ENCODE data around the gene OSBPL10. TPM values are rescaled to one million over a fixed set of nuclear protein-coding genes. Genes with fewer than 3 reads are reported as not detected.

The OSBPL10 gene
- total and polyA plus RNA-seq, 2 experiments from 2014 or later = 2.4 to 8.1 TPM

DNA sequence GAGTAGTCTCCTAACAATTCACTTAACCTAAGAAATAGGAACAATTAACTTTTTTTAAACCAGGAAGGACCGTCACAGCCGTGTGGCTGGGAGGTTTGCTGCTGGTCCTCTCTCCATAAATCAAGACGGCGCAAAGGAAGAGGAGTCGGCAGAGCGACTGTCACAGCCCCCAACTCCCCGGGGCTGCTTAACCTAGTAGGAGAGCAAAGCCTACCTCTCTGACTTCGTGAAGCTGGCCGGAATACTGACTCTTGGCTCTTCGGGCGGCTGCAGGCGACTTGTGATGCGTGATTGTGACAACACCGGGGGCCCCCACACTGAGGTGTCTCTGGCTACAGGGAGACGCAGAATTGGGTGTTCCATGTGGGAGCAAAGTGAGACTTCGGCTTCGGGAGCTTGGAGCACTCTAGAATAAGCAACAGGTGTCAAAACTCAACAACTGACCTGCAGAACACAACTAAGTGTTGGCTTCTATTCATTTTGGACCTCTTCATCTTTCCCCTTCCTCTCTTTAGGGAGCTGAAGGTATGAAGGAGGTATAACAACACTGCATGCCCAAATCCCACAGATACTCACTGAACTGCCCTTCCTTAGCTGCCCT is 151.1 kb downstream of the OSBPL10 start:
- no peaks in the 10 kb centered on the region for H3F3A ChIP-seq (ENCODE audit: insufficient read depth)
- no peaks in the 10 kb centered on the region for H3K36me3 ChIP-seq (ENCODE audit: low read depth)
- TF ChIP-seq EZH2phosphoT487 (IDR thresholded peaks at IDR 0.05; ENCODE audit: insufficient read depth, low read depth) (no peak), EZH2 (IDR thresholded peaks at IDR 0.05; ENCODE audit: insufficient read depth, poor library complexity, severe bottlenecking) (no peak)
- H2AFZ ChIP-seq = no peak overlapping the region
- in situ Hi-C loops (cut with MboI) = no loop called here
- 85% methylated on average over 17 of the region's 17 CpGs for WGBS, 2 experiments (ENCODE audit: low coverage in 1 of 2, low lambda C conversion rate in 2 of 2, missing lambda C conversion rate in 2 of 2)
- no peak overlapping the region for H3K4me2 ChIP-seq (ENCODE audit: unreplicated experiment)
- H3K4me3 ChIP-seq = no peak overlapping the region
- H3K27ac ChIP-seq = no peak overlapping the region
- H3K9me3 ChIP-seq (ENCODE audit: low read depth) = no peaks in the 10 kb centered on the region
- H3K4me1 ChIP-seq (ENCODE audit: insufficient read depth) = no peaks in the 10 kb centered on the region
- no peak for DNase-seq
- H3K9me2 ChIP-seq (ENCODE audit: insufficient read depth) = no peaks in the 10 kb centered on the region
- no peaks in the 10 kb centered on the region for H3K79me2 ChIP-seq (ENCODE audit: insufficient read depth)
- H3K27me3 ChIP-seq (replicated peaks; ENCODE audit: insufficient read depth) = no peaks in the 10 kb centered on the region
- no peak overlapping the region for H3K9ac ChIP-seq
- no peaks in the 10 kb centered on the region for H4K20me1 ChIP-seq (ENCODE audit: insufficient read depth)

DNA sequence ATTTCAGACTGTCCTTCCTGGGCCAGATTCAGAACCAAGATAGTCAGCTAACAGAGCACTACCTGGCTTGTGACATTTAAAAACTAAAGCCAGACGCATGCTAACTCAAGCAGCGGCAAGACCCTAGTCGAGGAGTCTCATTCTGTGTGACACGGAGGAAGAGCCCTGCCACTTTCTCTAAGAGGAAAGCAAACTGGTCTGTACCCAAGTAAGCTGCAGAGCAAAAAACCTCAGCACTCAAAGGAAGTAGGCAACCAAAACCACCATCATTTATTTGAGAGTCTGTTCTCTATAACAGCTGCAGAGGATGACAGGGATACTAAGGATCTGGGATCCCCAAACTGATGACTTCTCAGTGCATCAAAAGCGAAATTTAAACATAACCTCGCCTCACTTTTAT is 152.1 kb downstream of the OSBPL10 start:
- H3K4me1 ChIP-seq (ENCODE audit: insufficient read depth) = no peaks in the 10 kb centered on the region
- DNase-seq = no peak
- TF ChIP-seq EZH2 (IDR thresholded peaks at IDR 0.05; ENCODE audit: insufficient read depth, poor library complexity, severe bottlenecking) (no peak), EZH2phosphoT487 (IDR thresholded peaks at IDR 0.05; ENCODE audit: insufficient read depth, low read depth) (no peak)
- no peak overlapping the region for H2AFZ ChIP-seq
- H4K20me1 ChIP-seq (ENCODE audit: insufficient read depth) = no peaks in the 10 kb centered on the region
- WGBS, 2 experiments (ENCODE audit: low coverage in 1 of 2, low lambda C conversion rate in 2 of 2, missing lambda C conversion rate in 2 of 2) = 81 to 83% methylated on average over 6 of the region's 6 CpGs
- H3K27ac ChIP-seq = no peak overlapping the region
- H3K9ac ChIP-seq = no peak overlapping the region
- no peaks in the 10 kb centered on the region for H3K79me2 ChIP-seq (ENCODE audit: insufficient read depth)
- H3K4me2 ChIP-seq (ENCODE audit: unreplicated experiment) = no peak overlapping the region
- H3F3A ChIP-seq (ENCODE audit: insufficient read depth) = no peaks in the 10 kb centered on the region
- no peak overlapping the region for H3K4me3 ChIP-seq
- in situ Hi-C loops (cut with MboI) = no loop called here
- no peaks in the 10 kb centered on the region for H3K27me3 ChIP-seq (replicated peaks; ENCODE audit: insufficient read depth)
- no peaks in the 10 kb centered on the region for H3K36me3 ChIP-seq (ENCODE audit: low read depth)
- H3K9me3 ChIP-seq (ENCODE audit: low read depth) = no peaks in the 10 kb centered on the region
- no peaks in the 10 kb centered on the region for H3K9me2 ChIP-seq (ENCODE audit: insufficient read depth)

DNA sequence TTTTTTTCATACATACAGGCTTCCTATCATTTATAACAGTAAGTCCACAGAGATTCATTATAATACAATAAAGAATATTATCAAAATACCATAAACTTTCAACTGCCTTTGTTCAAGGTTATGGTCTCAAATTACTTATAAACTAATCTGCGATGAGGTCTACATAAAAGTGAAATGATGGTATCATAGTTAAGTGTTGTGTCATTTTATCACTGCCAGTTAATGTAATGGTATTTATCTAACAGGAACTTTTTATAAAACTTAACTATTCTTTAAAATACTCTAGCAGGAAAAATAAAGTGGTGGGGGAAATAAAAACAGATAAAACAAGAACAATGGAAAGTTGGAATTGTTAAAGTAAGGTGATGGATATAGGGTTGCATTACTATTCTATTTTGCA is 153.1 kb downstream of the OSBPL10 start:
- Histone ChIP-seq H3K4me3 (no peak overlapping the region), H3K36me3 (ENCODE audit: low read depth) (no peaks in the 10 kb centered on the region), H3K9ac (no peak overlapping the region), H3F3A (ENCODE audit: insufficient read depth) (no peaks in the 10 kb centered on the region), H3K79me2 (ENCODE audit: insufficient read depth) (no peaks in the 10 kb centered on the region), H3K4me2 (ENCODE audit: unreplicated experiment) (no peak overlapping the region), H3K27me3 (replicated peaks; ENCODE audit: insufficient read depth) (no peaks in the 10 kb centered on the region), H3K9me3 (ENCODE audit: low read depth) (no peaks in the 10 kb centered on the region), H3K4me1 (ENCODE audit: insufficient read depth) (no peaks in the 10 kb centered on the region), H2AFZ (no peak overlapping the region), H4K20me1 (ENCODE audit: insufficient read depth) (no peaks in the 10 kb centered on the region), H3K27ac (no peak overlapping the region), H3K9me2 (ENCODE audit: insufficient read depth) (no peaks in the 10 kb centered on the region)
- DNase-seq = no peak
- TF ChIP-seq EZH2 (IDR thresholded peaks at IDR 0.05; ENCODE audit: insufficient read depth, poor library complexity, severe bottlenecking) (no peak), EZH2phosphoT487 (IDR thresholded peaks at IDR 0.05; ENCODE audit: insufficient read depth, low read depth) (no peak)
- in situ Hi-C loops (cut with MboI) = no loop called here
- WGBS, 2 experiments (ENCODE audit: low coverage in 1 of 2, low lambda C conversion rate in 2 of 2, missing lambda C conversion rate in 2 of 2) = 93 to 97% methylated on average over 1 of the region's 1 CpG

DNA sequence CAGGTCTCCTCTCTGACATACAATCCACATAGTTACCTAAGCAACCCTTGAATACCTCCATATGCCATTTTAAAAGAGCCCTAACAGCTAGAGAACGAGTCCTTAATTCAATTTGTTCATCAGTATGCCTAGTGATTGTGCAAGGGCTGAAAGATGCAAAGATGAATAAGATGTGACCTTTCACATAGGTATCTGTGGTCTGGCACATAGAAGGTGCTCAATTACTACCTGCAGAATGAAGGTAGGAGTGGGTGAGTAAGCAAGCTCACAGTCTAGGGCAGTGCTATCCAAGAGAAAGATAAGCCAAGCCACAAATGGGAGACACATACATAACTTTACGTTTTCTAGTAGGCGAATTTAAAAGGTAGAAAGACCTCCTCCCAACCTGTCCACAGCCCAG is 157.9 kb downstream of the OSBPL10 start:
- Histone ChIP-seq H3K4me3 (no peak overlapping the region), H3K27ac (no peak overlapping the region), H4K20me1 (ENCODE audit: insufficient read depth) (no peaks in the 10 kb centered on the region), H3K4me1 (ENCODE audit: insufficient read depth) (no peaks in the 10 kb centered on the region), H3K9me3 (ENCODE audit: low read depth) (no peaks in the 10 kb centered on the region), H3K79me2 (ENCODE audit: insufficient read depth) (no peaks in the 10 kb centered on the region), H3K9ac (no peak overlapping the region), H3K4me2 (ENCODE audit: unreplicated experiment) (no peak overlapping the region), H3K27me3 (replicated peaks; ENCODE audit: insufficient read depth) (no peaks in the 10 kb centered on the region), H3K9me2 (ENCODE audit: insufficient read depth) (no peaks in the 10 kb centered on the region), H3F3A (ENCODE audit: insufficient read depth) (no peaks in the 10 kb centered on the region), H3K36me3 (ENCODE audit: low read depth) (no peaks in the 10 kb centered on the region), H2AFZ (no peak overlapping the region)
- in situ Hi-C loops (cut with MboI) = no loop called here
- DNase-seq = no peak
- 25 to 28% methylated on average over 3 of the region's 3 CpGs for WGBS, 2 experiments (ENCODE audit: low coverage in 1 of 2, low lambda C conversion rate in 2 of 2, missing lambda C conversion rate in 2 of 2)
- TF ChIP-seq EZH2phosphoT487 (IDR thresholded peaks at IDR 0.05; ENCODE audit: insufficient read depth, low read depth) = no peak

DNA sequence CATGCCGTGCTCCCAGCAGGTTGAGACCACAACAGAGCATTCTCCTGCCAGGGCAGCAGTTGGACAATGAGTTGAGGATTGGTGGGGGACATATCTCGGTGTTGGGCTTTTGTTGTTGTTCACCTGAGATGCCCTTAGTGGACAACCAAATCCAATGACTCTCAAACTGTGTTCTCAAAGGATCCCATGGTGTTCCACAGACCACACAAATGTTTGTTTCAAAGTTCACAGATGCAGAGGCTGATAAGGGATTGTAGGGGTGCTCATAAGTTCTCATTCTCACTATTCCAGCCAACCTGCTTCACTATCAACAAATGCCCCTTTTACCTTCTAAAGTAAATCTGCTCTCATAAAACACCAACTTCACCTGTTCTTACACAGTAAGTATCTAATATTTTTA is 159.9 kb downstream of the OSBPL10 start:
- no peak overlapping the region for H2AFZ ChIP-seq
- H3K36me3 ChIP-seq (ENCODE audit: low read depth) = no peaks in the 10 kb centered on the region
- H3K27me3 ChIP-seq (replicated peaks; ENCODE audit: insufficient read depth) = no peaks in the 10 kb centered on the region
- no peak overlapping the region for H3K9ac ChIP-seq
- no peak for DNase-seq
- H4K20me1 ChIP-seq (ENCODE audit: insufficient read depth) = no peaks in the 10 kb centered on the region
- H3K79me2 ChIP-seq (ENCODE audit: insufficient read depth) = no peaks in the 10 kb centered on the region
- H3K4me1 ChIP-seq (ENCODE audit: insufficient read depth) = no peaks in the 10 kb centered on the region
- H3K4me3 ChIP-seq = no peak overlapping the region
- no peaks in the 10 kb centered on the region for H3F3A ChIP-seq (ENCODE audit: insufficient read depth)
- in situ Hi-C loops (cut with MboI) = no loop called here
- no peaks in the 10 kb centered on the region for H3K9me2 ChIP-seq (ENCODE audit: insufficient read depth)
- H3K4me2 ChIP-seq (ENCODE audit: unreplicated experiment) = no peak overlapping the region
- H3K9me3 ChIP-seq (ENCODE audit: low read depth) = no peaks in the 10 kb centered on the region
- TF ChIP-seq EZH2 (IDR thresholded peaks at IDR 0.05; ENCODE audit: insufficient read depth, poor library complexity, severe bottlenecking) = no peak
- TF ChIP-seq EZH2phosphoT487 (IDR thresholded peaks at IDR 0.05; ENCODE audit: insufficient read depth, low read depth) = no peak
- H3K27ac ChIP-seq = no peak overlapping the region
- WGBS, 2 experiments (ENCODE audit: low coverage in 1 of 2, low lambda C conversion rate in 2 of 2, missing lambda C conversion rate in 2 of 2) = 25 to 51% methylated on average over 2 of the region's 2 CpGs

Measured in GM23248 (cell line).